Transverse colon (tissue), 4 donors: Measurements from ENCODE around the gene PIP5K1B. TPM values are rescaled to one million over a fixed set of nuclear protein-coding genes. Genes with fewer than 3 reads are reported as not detected.
A peak's percentile ranks its signal among the peaks of the same experiment; 100 is the strongest.

ENCODE experiments used
- DNase-seq: peaks from one replicate; pipeline ENCODE4 v3.0.0-alpha.2; 2019
- H3K27ac ChIP-seq, 4 donors: fragments of 200-600 bp; sonication (generic); 2 replicates each; pipeline ENCODE4 v1.5.1; 2016 to 2018; ENCODE audit warnings: inconsistent platforms in 4 of 4
- H3K27me3 ChIP-seq: fragments of 200-600 bp; sonication (generic); 2 replicates; pipeline ENCODE4 v1.5.1; 2017; ENCODE audit warnings: inconsistent platforms
- H3K36me3 ChIP-seq, 4 donors: fragments of 200-600 bp; sonication (generic); 2 replicates each; pipeline ENCODE4 v1.5.1; 2017 to 2019; ENCODE audit warnings: inconsistent platforms in 4 of 4
- H3K4me1 ChIP-seq, 4 donors: fragments of 200-600 bp; sonication (generic); 2 replicates each; pipeline ENCODE4 v1.5.1; 2017 to 2020; ENCODE audit warnings: inconsistent platforms in 4 of 4
- H3K4me3 ChIP-seq, 4 donors: fragments of 200-600 bp; sonication (generic); 1 replicate in 1 of 4; 2 replicates in 3 of 4; pipeline versions ENCODE4 v1.5.1 to v1.6.1; 2017 to 2019; ENCODE audit warnings: inconsistent platforms in 4 of 4
- H3K9me3 ChIP-seq, 2 donors: fragments of 200-600 bp; sonication (generic); 2 replicates each; pipeline ENCODE4 v1.5.1; 2017 to 2019; ENCODE audit warnings: inconsistent platforms in 2 of 2
- CTCF ChIP-seq, 5 experiments: fragments of 200-600 bp in 3 of 5; fragments of 450-650 bp in 2 of 5; sonication (generic) in 3 of 5; IDR thresholded peaks; 1 replicate in 2 of 5; 2 replicates in 3 of 5; pipeline ENCODE4 v1.5.1; 2016 to 2017; ENCODE audit warnings: antibody characterized with exemption in 5 of 5, inconsistent platforms in 3 of 5, mild to moderate bottlenecking in 2 of 5, moderate library complexity in 1 of 5
- EP300 ChIP-seq: sonication (generic); formaldehyde crosslinking; IDR thresholded peaks from one replicate; pipeline ENCODE4 v1.6.1; 2017; ENCODE audit warnings: antibody characterized with exemption, low read depth
- POLR2A ChIP-seq: fragments of 450-650 bp; IDR thresholded peaks from one replicate; pipeline ENCODE4 v1.6.1; 2016; ENCODE audit warnings: antibody characterized with exemption, mild to moderate bottlenecking, moderate library complexity
- POLR2AphosphoS5 ChIP-seq, 3 donors: sonication (generic); formaldehyde crosslinking; IDR thresholded peaks; one replicate each; pipeline ENCODE4 v1.6.1; 2016; ENCODE audit warnings: antibody characterized with exemption in 3 of 3
- WGBS, 2 donors: methylation state at CpG; one replicate each; pipeline ENCODE4 v1.1.5; 2018; ENCODE audit warnings: low coverage in 1 of 2; 5-methylcytosine and 5-hydroxymethylcytosine counted together
- in situ Hi-C, 4 donors: fragments of 200-750 bp; cut with MboI; loops; one replicate each; pipeline versions ENCODE4 v1.15.0 to v1.15.1; 2017; ENCODE audit warnings: low sequenced_read_pairs in 3 of 4, low pct_ligation_motif_present in 1 of 4, low pct_unique_long_range_greater_than_20kb in 1 of 4
- intact Hi-C: fragments of 100-400 bp; cut with DNase I; formaldehyde crosslinking; loops from one replicate; pipeline ENCODE4 v1.15.1; 2023; ENCODE audit warnings: low total_unique reads
- total RNA-seq, 4 donors: library from RNA; depleted of rRNA; stranded (reverse); fragments of >200 nt; gene quantifications; one replicate each; pipeline ENCODE4 v1.1.0, GENCODE V29; 2016

The PIP5K1B gene
- total RNA-seq, 4 donors from 2014 or later = 45.6 to 104 (median 76.0) TPM

- H3K36me3 ChIP-seq = no peaks in the 10 kb centered on the region
- TF ChIP-seq POLR2AphosphoS5 (IDR thresholded peaks at IDR 0.05) = no peak
- no peak for TF ChIP-seq EP300
- no peak for TF ChIP-seq POLR2A
- no peak for TF ChIP-seq CTCF (IDR thresholded peaks at IDR 0.05)
- DNase-seq = no peak
- H3K9me3 ChIP-seq = no peaks in the 10 kb centered on the region
- no peak overlapping the region for H3K4me3 ChIP-seq
- intact Hi-C loops (no loop called here), in situ Hi-C loops (no loop called here)
- H3K4me1 ChIP-seq = no peaks in the 10 kb centered on the region
- no peak overlapping the region for H3K27ac ChIP-seq
- 66 to 70% methylated on average over 2 to 4 of the region's 4 CpGs for WGBS, 2 donors
- no peaks in the 10 kb centered on the region for H3K27me3 ChIP-seq
Observed at GRCh38 chr9:68860419-68860818, 155.4 kb downstream of the PIP5K1B start.

DNA sequence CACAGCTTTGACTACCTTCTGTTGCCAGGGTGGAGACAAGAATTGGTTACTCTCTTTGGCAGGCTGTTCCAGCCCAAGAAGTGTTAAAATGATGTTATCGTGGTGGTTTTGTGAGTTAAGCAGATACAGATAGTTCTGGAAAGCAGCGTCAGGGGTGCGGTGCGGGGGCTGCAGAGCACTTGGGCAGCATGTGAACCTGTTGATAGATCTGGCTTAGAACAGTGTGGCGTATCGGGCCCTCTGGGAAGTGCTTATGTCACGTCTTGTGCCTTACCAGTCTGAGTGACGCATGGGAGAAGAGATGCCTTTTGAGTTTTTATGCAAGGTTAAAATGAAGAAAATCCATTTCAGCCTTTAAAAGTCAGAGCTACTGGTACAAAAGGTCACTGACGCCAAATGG is 156.4 kb downstream of the PIP5K1B start:
- 91% methylated on average over 9 of the region's 9 CpGs; no CpG with 5 or more reads in 1 of the 2 donors for WGBS, 2 donors
- Histone ChIP-seq H3K27ac (no peak overlapping the region), H3K36me3 (no peaks in the 10 kb centered on the region), H3K4me1 (no peaks in the 10 kb centered on the region), H3K9me3 (no peaks in the 10 kb centered on the region), H3K27me3 (no peaks in the 10 kb centered on the region), H3K4me3 (no peak overlapping the region)
- no peak for DNase-seq
- TF ChIP-seq POLR2A (no peak), CTCF (IDR thresholded peaks at IDR 0.05) (no peak), EP300 (no peak), POLR2AphosphoS5 (IDR thresholded peaks at IDR 0.05) (no peak)
- in situ Hi-C loops = no loop called here
- intact Hi-C loops = no loop called here

- H3K9me3 ChIP-seq = no peaks in the 10 kb centered on the region
- intact Hi-C loops = no loop called here
- TF ChIP-seq POLR2A = no peak
- TF ChIP-seq EP300 = no peak
- TF ChIP-seq POLR2AphosphoS5 (IDR thresholded peaks at IDR 0.05) = no peak
- H3K4me3 ChIP-seq = no peak overlapping the region
- H3K4me1 ChIP-seq = peaks cover 0 to 4% (median 0%) of the 10 kb centered on the region in 4 donors
- no peaks in the 10 kb centered on the region for H3K27me3 ChIP-seq
- DNase-seq = no peak
- no peak overlapping the region for H3K27ac ChIP-seq
- in situ Hi-C loops = no loop called here
- WGBS, 2 donors = 87 to 90% methylated on average over 5 to 6 of the region's 6 CpGs
- H3K36me3 ChIP-seq = no peaks in the 10 kb centered on the region
Observed at GRCh38 chr9:68867066-68867465, 162.0 kb downstream of the PIP5K1B start.

DNA sequence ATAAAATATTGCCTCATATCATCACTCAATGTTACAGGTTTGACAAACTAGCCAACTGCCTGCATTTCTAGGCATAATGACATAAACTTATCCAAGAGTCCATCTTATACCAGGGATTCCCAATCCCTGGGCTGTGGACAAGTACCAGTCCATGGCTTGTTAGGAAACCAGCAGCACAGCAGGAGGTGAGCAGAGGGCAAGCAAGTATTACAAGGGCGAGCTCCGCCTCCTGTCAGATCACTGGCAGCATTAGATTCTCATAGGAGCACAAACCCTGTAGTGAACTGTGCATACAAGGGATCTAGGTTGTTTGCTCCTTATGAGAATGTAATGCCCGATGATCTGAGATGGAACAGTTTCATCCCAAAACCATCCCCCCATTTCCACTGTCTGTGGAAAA is 164.0 kb downstream of the PIP5K1B start:
- intact Hi-C loops = no loop called here

More for the DNA sequence above, 164.0 kb downstream of the PIP5K1B start:
- WGBS, 2 donors = 90 to 100% methylated on average over 3 of the region's 3 CpGs
- Histone ChIP-seq H3K4me3 (no peak overlapping the region), H3K27ac (peak overlapping the region in 1 of 4 donors; percentile 23), H3K36me3 (no peaks in the 10 kb centered on the region), H3K4me1 (peaks cover 0 to 8% (median 0%) of the 10 kb centered on the region in 4 donors), H3K9me3 (no peaks in the 10 kb centered on the region), H3K27me3 (no peaks in the 10 kb centered on the region)
- in situ Hi-C loops = no loop called here
- no peak for TF ChIP-seq POLR2A
- TF ChIP-seq POLR2AphosphoS5 (IDR thresholded peaks at IDR 0.05) = no peak
- TF ChIP-seq CTCF (IDR thresholded peaks at IDR 0.05) = no peak
- TF ChIP-seq EP300 = no peak
- no peak for DNase-seq
